HFFc6 (cell line): ENCODE results near the gene SEC22A. TPM values are rescaled to one million over a fixed set of nuclear protein-coding genes. Genes with fewer than 3 reads are reported as not detected.

ENCODE experiments used
- DNase-seq: peaks from one replicate; pipeline ENCODE4 v3.0.0-alpha.2; 2018
- H3K27ac Mint-ChIP-seq: 2 replicates; pipeline ENCODE4 v1.8.0; 2020; ENCODE audit warnings: mild to moderate bottlenecking, mixed read lengths
- H3K27me3 Mint-ChIP-seq: 2 replicates; pipeline ENCODE4 v1.8.0; 2021; ENCODE audit warnings: mild to moderate bottlenecking, moderate library complexity, mixed read lengths; ENCODE audit not compliant: insufficient read depth
- H3K36me3 Mint-ChIP-seq: 2 replicates; pipeline ENCODE4 v1.8.0; 2021; ENCODE audit warnings: low read depth, mixed read lengths
- H3K4me1 Mint-ChIP-seq: 2 replicates; pipeline ENCODE4 v1.8.0; 2020; ENCODE audit warnings: low read depth, mixed read lengths
- H3K4me3 Mint-ChIP-seq: 2 replicates; pipeline ENCODE4 v1.8.0; 2020; ENCODE audit warnings: mild to moderate bottlenecking, moderate library complexity, mixed read lengths
- H3K9me3 Mint-ChIP-seq: 2 replicates; pipeline ENCODE4 v1.8.0; 2020; ENCODE audit warnings: mild to moderate bottlenecking, mixed read lengths
- CTCF ChIP-seq: fragments of 200-600 bp; sonication (generic); IDR thresholded peaks from 2 replicates; pipeline ENCODE4 v1.5.0; 2021; ENCODE audit warnings: antibody characterized with exemption, mild to moderate bottlenecking
- total RNA-seq, 6 experiments: library from RNA; stranded (reverse); fragmentation: NEBNext Ultra II Directional; extraction: Animal tissue kit (Norgen Biotek cat#: 25700); gene quantifications; 2 replicates in 1 of 6; 3 replicates in 5 of 6; pipeline ENCODE4 v1.2.3, GENCODE V29; 2021

The SEC22A gene
- total RNA-seq, 6 experiments from 2014 or later: 13.7 to 20.8 (median 18.0) TPM

- no peaks in the 10 kb centered on the region; the same call in 1 of the 2 replicates for H3K27me3 Mint-ChIP-seq
- no peak for TF ChIP-seq CTCF
- H3K27ac Mint-ChIP-seq: no peak overlapping the region
- H3K9me3 Mint-ChIP-seq: no peaks in the 10 kb centered on the region
- H3K4me1 Mint-ChIP-seq: peaks cover 16% of the 10 kb centered on the region
- no peak overlapping the region for H3K4me3 Mint-ChIP-seq
- no peak for DNase-seq
- peaks cover 19% of the 10 kb centered on the region for H3K36me3 Mint-ChIP-seq
Observed at GRCh38 chr3:123155471-123156011, 46.2 kb upstream of the SEC22A start.

GRCh38 chr3:123156276-123156995 is 45.3 kb upstream of the SEC22A start:
- H3K27me3 Mint-ChIP-seq: no peaks in the 10 kb centered on the region; the same call in 1 of the 2 replicates
- peaks cover 26% of the 10 kb centered on the region for H3K36me3 Mint-ChIP-seq
- no peaks in the 10 kb centered on the region for H3K9me3 Mint-ChIP-seq
- H3K4me1 Mint-ChIP-seq: peaks cover 17% of the 10 kb centered on the region
- no peak for DNase-seq
- H3K27ac Mint-ChIP-seq: no peak overlapping the region
- no peak overlapping the region for H3K4me3 Mint-ChIP-seq
- no peak for TF ChIP-seq CTCF

GRCh38 chr3:123157209-123157597 is 44.5 kb upstream of the SEC22A start:
- no peak for DNase-seq
- Mint-ChIP-seq H3K27ac (no peak overlapping the region), H3K9me3 (no peaks in the 10 kb centered on the region), H3K4me3 (no peak overlapping the region), H3K4me1 (peaks cover 17% of the 10 kb centered on the region), H3K36me3 (peaks cover 26% of the 10 kb centered on the region), H3K27me3 (no peaks in the 10 kb centered on the region; the same call in 1 of the 2 replicates)
- TF ChIP-seq CTCF: no peak

GRCh38 chr3:123157598-123158287 is 44.0 kb upstream of the SEC22A start:
- peaks cover 28% of the 10 kb centered on the region for H3K36me3 Mint-ChIP-seq
- H3K4me3 Mint-ChIP-seq: no peak overlapping the region
- peaks cover 17% of the 10 kb centered on the region for H3K4me1 Mint-ChIP-seq
- no peak overlapping the region for H3K27ac Mint-ChIP-seq
- no peak for DNase-seq
- no peaks in the 10 kb centered on the region; the same call in 1 of the 2 replicates for H3K27me3 Mint-ChIP-seq
- no peak for TF ChIP-seq CTCF
- H3K9me3 Mint-ChIP-seq: no peaks in the 10 kb centered on the region

- DNase-seq: no peak
- H3K4me1 Mint-ChIP-seq: peaks cover 17% of the 10 kb centered on the region
- H3K36me3 Mint-ChIP-seq: peaks cover 31% of the 10 kb centered on the region
- no peaks in the 10 kb centered on the region for H3K9me3 Mint-ChIP-seq
- no peak overlapping the region for H3K27ac Mint-ChIP-seq
- no peak for TF ChIP-seq CTCF
- H3K4me3 Mint-ChIP-seq: no peak overlapping the region
- no peaks in the 10 kb centered on the region; the same call in 1 of the 2 replicates for H3K27me3 Mint-ChIP-seq
Observed at GRCh38 chr3:123158330-123158729, 43.4 kb upstream of the SEC22A start.
